GM19023 (cell line): ENCODE results near the gene THAP9.

ENCODE experiments used
- ATAC-seq: cut with Tn5 transposase; IDR thresholded peaks from one replicate; pipeline ENCODE4 v1.9.1; 2021; ENCODE audit warnings: mild to moderate bottlenecking, moderate library complexity; ENCODE audit not compliant: unreplicated experiment

THAP9 gene

DNA sequence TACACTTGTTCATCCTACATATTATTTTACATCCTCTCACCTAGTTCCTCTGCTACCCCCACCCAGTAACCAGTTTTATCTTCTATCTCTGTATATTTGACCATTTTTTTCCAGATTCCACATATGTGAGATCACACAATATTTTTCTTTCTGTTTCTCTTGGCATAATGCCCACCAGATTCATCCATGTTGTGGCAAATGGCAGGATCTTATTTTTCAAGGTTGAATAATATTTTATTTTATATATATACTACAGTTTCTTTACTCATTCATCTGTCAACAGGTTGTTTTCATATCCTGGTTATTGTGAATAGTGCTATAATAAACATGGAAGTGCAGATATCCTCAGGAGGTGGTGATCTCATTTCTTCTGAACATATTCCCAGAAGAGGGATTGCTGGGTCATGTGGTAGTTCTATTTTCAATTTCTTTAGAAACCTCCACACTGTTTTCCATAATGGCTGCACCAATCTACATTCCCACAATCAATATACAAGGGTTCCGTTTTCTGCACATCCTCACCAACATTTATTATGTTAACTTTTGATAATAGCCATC, 48.2 kb downstream of the THAP9 start:
- no peak for ATAC-seq

DNA sequence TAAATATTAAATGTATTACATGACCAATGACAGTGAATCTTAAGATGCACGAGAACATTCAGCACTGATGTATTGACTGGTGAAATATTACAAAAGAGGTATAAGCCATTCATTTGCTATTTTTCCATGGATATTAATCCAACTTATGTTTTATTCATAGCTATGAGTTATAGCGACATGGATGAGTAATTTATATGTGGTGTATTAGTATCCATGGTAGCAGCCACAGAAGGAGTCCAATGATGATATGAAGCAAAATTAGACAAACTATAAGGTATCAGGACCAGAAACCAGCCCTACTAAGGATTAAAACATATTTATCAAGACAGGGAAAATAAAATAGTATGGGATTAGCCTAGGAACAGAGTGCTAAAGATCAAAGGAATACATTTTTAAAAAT, 50.7 kb downstream of the THAP9 start:
- ATAC-seq = no peak

- no peak for ATAC-seq
Measured at GRCh38 chr4:82954212-82954611, 53.7 kb downstream of the THAP9 start.

DNA sequence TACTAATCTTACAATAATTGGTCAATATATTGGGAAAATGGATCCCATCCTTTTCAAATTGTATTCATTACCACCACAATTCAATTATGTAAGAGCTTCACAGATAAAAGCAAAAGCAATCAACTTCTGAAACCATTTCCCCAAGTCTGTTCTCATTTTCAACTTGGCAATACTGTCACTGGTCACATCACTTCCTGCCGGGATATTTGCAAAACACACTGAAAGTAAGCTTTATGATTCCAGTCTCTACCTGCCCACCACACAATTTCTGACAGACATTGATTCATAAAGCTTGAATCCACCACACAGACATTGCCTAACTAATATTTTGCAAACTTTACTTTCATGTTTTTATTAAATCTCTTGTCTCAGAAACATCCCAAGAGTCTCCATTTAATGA, 56.5 kb downstream of the THAP9 start:
- ATAC-seq = no peak

DNA sequence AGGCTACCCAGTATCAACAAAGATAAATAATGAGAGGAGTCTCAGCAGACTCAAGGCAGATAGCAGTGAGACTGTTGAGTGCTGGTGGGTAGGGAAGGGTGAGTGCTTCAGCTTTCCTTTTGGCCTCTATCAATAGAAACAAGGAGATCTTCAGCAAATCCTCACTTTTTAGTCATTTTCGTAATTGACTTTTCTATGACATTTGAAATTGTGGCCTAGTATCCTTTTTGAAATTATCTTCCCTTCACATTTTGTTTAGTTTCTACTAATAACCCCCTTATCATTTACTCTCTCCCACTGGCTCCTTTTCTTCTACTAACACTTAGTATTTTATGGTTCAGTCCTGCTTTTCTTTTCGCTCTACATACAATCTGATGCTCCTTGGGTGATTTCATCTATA, 65.2 kb downstream of the THAP9 start:
- no peak for ATAC-seq

- no peak for ATAC-seq
Measured at GRCh38 chr4:82968972-82969371, 68.4 kb downstream of the THAP9 start.

GRCh38 chr4:82969414-82969813, 68.9 kb downstream of the THAP9 start:
- no peak for ATAC-seq
